ENCODE results near the gene ZFP69B. TPM values are rescaled to one million over a fixed set of nuclear protein-coding genes. Genes with fewer than 3 reads are reported as not detected.

The ZFP69B gene
- total RNA-seq, 1 donor from 2014 or later = 14.3 TPM

- H3K36me3 Mint-ChIP-seq (ENCODE audit: low read depth) = no peaks in the 10 kb centered on the region
- H3K27ac Mint-ChIP-seq (ENCODE audit: unreplicated experiment) = no peak overlapping the region
Measured at GRCh38 chr1:40438391-40439015, 11.8 kb upstream of the ZFP69B start.

GRCh38 chr1:40439247-40439646 lies 11.0 kb upstream of the ZFP69B start:
- DNase-seq (ENCODE audit: low read depth, low spot score) = no peak
- TF ChIP-seq CTCF (conservative IDR thresholded peaks at IDR 0.05) = no peak
- Mint-ChIP-seq H3K27ac (ENCODE audit: unreplicated experiment) (no peak overlapping the region), H3K4me3 (no peak overlapping the region), H3K36me3 (ENCODE audit: low read depth) (no peaks in the 10 kb centered on the region), H3K9me3 (no peaks in the 10 kb centered on the region), H3K27me3 (ENCODE audit: low read depth) (no peaks in the 10 kb centered on the region), H3K4me1 (no peaks in the 10 kb centered on the region)

More at GRCh38 chr1:40438391-40439015, 11.8 kb upstream of the ZFP69B start:
- H3K9me3 Mint-ChIP-seq = no peaks in the 10 kb centered on the region
- no peak overlapping the region for H3K4me3 Mint-ChIP-seq
- peak; percentile 18 for DNase-seq (ENCODE audit: low read depth, low spot score)
- no peaks in the 10 kb centered on the region for H3K27me3 Mint-ChIP-seq (ENCODE audit: low read depth)
- peak; percentile 75 for TF ChIP-seq CTCF (conservative IDR thresholded peaks at IDR 0.05)
- no peaks in the 10 kb centered on the region for H3K4me1 Mint-ChIP-seq

- peak; percentile 13 for DNase-seq (ENCODE audit: low read depth, low spot score)
- H3K9me3 Mint-ChIP-seq = peaks cover 24% of the 10 kb centered on the region
- H3K4me3 Mint-ChIP-seq = peak overlapping the region; percentile 94
- H3K27ac Mint-ChIP-seq (ENCODE audit: unreplicated experiment) = peak overlapping the region; percentile 95
- no peaks in the 10 kb centered on the region for H3K27me3 Mint-ChIP-seq (ENCODE audit: low read depth)
- peaks cover 27% of the 10 kb centered on the region for H3K4me1 Mint-ChIP-seq
- peaks cover 49% of the 10 kb centered on the region for H3K36me3 Mint-ChIP-seq (ENCODE audit: low read depth)
- no peak for TF ChIP-seq CTCF (conservative IDR thresholded peaks at IDR 0.05)
Measured at GRCh38 chr1:40450495-40451237, 390 bp downstream of the ZFP69B start.

- peaks cover 50% of the 10 kb centered on the region for H3K36me3 Mint-ChIP-seq (ENCODE audit: low read depth)
- H3K4me3 Mint-ChIP-seq = peak overlapping the region; percentile 94
- H3K27ac Mint-ChIP-seq (ENCODE audit: unreplicated experiment) = peak overlapping the region; percentile 95
- no peak for TF ChIP-seq CTCF (conservative IDR thresholded peaks at IDR 0.05)
- peaks cover 27% of the 10 kb centered on the region for H3K4me1 Mint-ChIP-seq
- H3K27me3 Mint-ChIP-seq (ENCODE audit: low read depth) = no peaks in the 10 kb centered on the region
- DNase-seq (ENCODE audit: low read depth, low spot score) = no peak
- H3K9me3 Mint-ChIP-seq = peaks cover 26% of the 10 kb centered on the region
Measured at GRCh38 chr1:40451238-40451585, 936 bp downstream of the ZFP69B start.

- Mint-ChIP-seq H3K27ac (ENCODE audit: unreplicated experiment) (no peak overlapping the region), H3K4me1 (peaks cover 18% of the 10 kb centered on the region), H3K27me3 (ENCODE audit: low read depth) (no peaks in the 10 kb centered on the region), H3K4me3 (peak overlapping the region; percentile 27), H3K9me3 (peaks cover 46% of the 10 kb centered on the region), H3K36me3 (ENCODE audit: low read depth) (peaks cover 85% of the 10 kb centered on the region)
- no peak for DNase-seq (ENCODE audit: low read depth, low spot score)
- no peak for TF ChIP-seq CTCF (conservative IDR thresholded peaks at IDR 0.05)
Measured at GRCh38 chr1:40454873-40455272, 4.6 kb downstream of the ZFP69B start.
